Right atrium auricular region (tissue), 2 donors: Measurements from ENCODE around the gene SKIC2. TPM values are rescaled to one million over a fixed set of nuclear protein-coding genes. Genes with fewer than 3 reads are reported as not detected.
A peak's percentile ranks its signal among the peaks of the same experiment; 100 is the strongest.
"Not testable (repeated sequence)": the region's sequence is repeated elsewhere in the genome, so short reads cannot be mapped to it uniquely, and the experiment has no call there.

ENCODE experiments used
- DNase-seq: peaks from one replicate; pipeline ENCODE4 v3.0.0-alpha.2; 2019; ENCODE audit warnings: low spot score
- H3K27ac ChIP-seq, 2 donors: fragments of 200-600 bp; sonication (generic); 1 replicate in 1 of 2; 2 replicates in 1 of 2; pipeline ENCODE4 v1.5.1; 2016 to 2019
- H3K27me3 ChIP-seq, 2 donors: fragments of 200-600 bp; sonication (generic); one replicate each; pipeline versions ENCODE4 v1.5.1 to v1.6.0; 2017 to 2019
- H3K36me3 ChIP-seq: fragments of 200-600 bp; sonication (generic); one replicate; pipeline ENCODE4 v1.5.1; 2016
- H3K4me1 ChIP-seq, 2 donors: fragments of 200-600 bp; sonication (generic); one replicate each; pipeline versions ENCODE4 v1.5.1 to v1.6.0; 2017 to 2019
- H3K4me3 ChIP-seq, 2 donors: fragments of 200-600 bp; sonication (generic); 1 replicate in 1 of 2; 2 replicates in 1 of 2; pipeline ENCODE4 v1.5.1; 2017 to 2019; ENCODE audit warnings: mild to moderate bottlenecking in 1 of 2, moderate library complexity in 1 of 2
- H3K9me3 ChIP-seq, 2 donors: fragments of 200-600 bp; sonication (generic); one replicate each; pipeline ENCODE4 v1.5.1; 2019
- total RNA-seq, 2 donors: library from RNA; depleted of rRNA; stranded (reverse); fragments of >200 nt; gene quantifications; one replicate each; pipeline ENCODE4 v1.1.0, GENCODE V29; 2016
- TF ChIP-seq, protein P1 (sequence below), 2 donors: fragments of 200-600 bp; sonication (generic); IDR thresholded peaks; one replicate each; pipeline ENCODE4 v1.5.1; 2019; ENCODE audit warnings: antibody characterized with exemption in 2 of 2

SKIC2 gene
- total RNA-seq = 10 to 100 TPM; 18.7 to 31.6 TPM

DNA sequence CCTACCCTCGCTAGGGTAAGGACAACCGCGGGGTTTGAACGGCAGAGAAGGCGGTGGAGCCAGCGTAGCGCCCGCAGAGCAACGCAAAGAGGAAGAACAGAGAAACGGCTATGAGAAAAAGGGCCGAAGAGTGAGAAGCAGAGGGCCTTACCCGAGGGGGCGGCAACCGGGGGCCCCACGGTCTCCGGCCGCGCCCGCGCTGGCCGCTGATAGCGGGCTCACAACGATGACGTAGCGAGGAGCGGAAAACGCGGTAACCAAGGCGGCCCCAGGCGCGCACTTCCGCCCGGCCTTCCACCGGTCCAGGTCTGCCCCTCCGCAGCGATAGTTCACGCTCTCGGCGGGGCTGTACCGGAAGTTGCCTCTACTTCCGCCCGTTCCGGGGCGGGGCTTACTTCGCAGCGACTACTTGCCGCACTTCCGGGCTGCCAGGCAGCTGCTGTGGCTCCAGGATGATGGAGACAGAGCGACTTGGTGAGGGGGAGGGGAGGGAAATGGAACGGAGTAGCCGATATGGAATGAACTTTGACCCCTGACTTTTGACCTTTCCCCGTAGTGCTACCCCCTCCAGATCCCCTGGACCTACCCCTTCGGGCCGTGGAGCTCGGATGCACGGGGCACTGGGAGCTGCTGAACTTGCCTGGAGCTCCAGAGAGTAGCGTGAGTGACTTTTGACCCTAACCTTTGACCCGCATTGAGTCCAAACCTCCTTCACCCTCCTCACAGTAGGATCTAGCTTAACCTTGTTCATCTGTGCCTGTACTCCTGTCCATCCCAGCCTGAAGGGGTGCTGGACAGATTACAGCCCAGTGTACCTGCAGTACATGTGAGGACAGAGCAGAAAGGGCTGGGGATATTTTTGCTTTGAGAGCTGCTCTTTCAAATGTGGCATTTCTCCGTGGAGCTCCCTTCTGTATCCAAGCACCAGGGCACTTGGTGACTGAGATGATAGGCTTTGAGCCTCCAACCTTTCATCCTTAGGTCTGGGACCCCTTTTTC is at the start of gene SKIC2, which contains the start of gene NELFE:
SKIC2 (plus strand) TSS at position 435 of the 999 bp plus-strand sequence; CDS start at position 453, 18 bp downstream.
NELFE (minus strand) TSS at position 231 of the 999 bp plus-strand sequence. CDS start 525 bp downstream, outside the sequence.
- Histone ChIP-seq H3K27ac (peak within 1 kb of the TSS; percentile 75 to 84), H3K36me3 (peaks cover 58% of the 10 kb centered on the region), H3K9me3 (no peaks in the 10 kb centered on the region), H3K4me3 (peak within 1 kb of the TSS; percentile 82 to 89), H3K4me1 (peaks cover 0 to 20% of the 10 kb centered on the region in 2 donors), H3K27me3 (no peaks in the 10 kb centered on the region)
- TF ChIP-seq, protein P1, sequence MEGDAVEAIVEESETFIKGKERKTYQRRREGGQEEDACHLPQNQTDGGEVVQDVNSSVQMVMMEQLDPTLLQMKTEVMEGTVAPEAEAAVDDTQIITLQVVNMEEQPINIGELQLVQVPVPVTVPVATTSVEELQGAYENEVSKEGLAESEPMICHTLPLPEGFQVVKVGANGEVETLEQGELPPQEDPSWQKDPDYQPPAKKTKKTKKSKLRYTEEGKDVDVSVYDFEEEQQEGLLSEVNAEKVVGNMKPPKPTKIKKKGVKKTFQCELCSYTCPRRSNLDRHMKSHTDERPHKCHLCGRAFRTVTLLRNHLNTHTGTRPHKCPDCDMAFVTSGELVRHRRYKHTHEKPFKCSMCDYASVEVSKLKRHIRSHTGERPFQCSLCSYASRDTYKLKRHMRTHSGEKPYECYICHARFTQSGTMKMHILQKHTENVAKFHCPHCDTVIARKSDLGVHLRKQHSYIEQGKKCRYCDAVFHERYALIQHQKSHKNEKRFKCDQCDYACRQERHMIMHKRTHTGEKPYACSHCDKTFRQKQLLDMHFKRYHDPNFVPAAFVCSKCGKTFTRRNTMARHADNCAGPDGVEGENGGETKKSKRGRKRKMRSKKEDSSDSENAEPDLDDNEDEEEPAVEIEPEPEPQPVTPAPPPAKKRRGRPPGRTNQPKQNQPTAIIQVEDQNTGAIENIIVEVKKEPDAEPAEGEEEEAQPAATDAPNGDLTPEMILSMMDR (IDR thresholded peaks at IDR 0.05) = no peak
- DNase-seq = peak; percentile 99

DNA sequence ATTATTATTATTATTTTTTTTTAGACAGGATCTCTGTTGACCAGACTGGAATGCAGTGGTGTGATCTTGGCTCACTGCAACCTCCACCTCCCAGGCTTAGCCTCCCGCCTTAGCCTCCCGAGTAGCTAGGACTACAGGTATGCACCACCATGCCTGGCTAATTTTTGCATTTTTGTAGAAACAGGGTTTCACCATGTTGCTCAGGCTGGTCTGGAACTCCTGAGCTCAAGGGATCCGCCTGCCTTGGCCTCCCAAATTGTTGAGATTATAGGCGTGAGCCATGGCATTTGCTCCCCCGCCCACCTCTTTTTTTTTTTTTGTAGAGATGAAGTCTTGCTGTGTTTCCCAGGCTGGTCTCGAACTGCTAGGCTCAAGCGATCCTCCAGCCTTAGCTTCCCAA is 49.7 kb upstream of the SKIC2 start:
- H3K9me3 ChIP-seq, H3K4me1 ChIP-seq, H3K27me3 ChIP-seq, H3K4me3 ChIP-seq, H3K27ac ChIP-seq, DNase-seq, H3K36me3 ChIP-seq: not testable (repeated sequence)

DNA sequence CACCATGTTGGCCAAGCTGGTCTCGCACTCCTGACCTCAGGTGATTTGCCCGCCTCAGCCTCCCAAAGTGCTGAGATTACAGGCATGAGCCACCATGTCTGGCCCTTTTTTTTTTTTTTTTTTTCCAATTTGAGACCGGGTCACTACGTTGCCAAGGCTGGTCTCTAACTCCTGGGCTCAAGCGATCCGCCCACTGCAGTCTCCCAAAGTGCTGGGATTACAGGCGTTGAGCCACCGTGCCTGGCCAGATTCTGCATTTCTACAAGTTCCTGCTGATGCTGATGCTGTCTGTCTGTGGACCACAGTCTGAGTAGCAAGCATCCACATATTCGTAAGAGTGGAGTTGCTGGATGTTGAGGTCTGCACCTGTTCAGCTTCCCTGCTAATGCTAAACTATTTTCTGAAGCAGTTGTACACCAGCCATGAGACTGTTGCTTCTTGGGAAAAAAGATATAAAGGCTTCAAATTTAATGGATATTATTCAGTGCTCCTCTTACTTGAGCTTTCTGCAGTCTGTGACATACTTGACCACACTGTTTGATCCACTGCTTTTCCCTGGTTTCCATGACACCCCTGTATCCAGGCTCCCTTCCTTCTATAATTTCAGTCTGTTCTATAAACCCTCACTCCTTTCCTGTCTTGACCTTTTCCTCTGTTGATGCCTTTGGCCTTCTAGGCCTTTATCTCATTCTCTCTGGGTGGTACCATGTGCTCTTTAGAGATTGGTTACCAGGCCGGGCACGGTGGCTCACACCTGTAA is 47.0 kb upstream of the SKIC2 start:
- Histone ChIP-seq H3K4me1 (no peaks in the 10 kb centered on the region), H3K36me3 (no peaks in the 10 kb centered on the region), H3K27me3 (no peaks in the 10 kb centered on the region), H3K4me3 (no peak overlapping the region), H3K27ac (no peak overlapping the region), H3K9me3 (no peaks in the 10 kb centered on the region)
- TF ChIP-seq, protein P1 (IDR thresholded peaks at IDR 0.05) = no peak
- DNase-seq = no peak

DNA sequence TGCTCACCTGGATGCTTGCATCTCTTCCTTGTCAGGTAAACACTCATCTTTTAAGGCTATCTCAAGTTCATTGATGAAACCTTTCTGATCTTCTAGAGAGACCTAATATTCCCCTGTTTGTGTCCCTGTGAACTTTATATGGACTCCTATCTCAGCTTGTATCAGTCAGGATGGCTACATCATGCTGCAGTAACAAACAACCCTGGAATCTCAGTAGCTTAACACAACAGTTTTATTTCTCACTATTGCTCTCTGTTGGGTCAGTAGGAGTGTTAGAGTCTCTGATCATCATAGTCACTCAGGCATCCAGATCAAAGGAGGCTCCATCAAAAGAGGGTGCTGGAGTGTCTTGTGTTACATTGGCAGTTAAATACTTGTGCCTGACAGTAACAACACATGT is 43.6 kb upstream of the SKIC2 start:
- Histone ChIP-seq H3K27ac (no peak overlapping the region), H3K4me1 (no peaks in the 10 kb centered on the region), H3K36me3 (no peaks in the 10 kb centered on the region), H3K9me3 (no peaks in the 10 kb centered on the region), H3K4me3 (no peak overlapping the region), H3K27me3 (no peaks in the 10 kb centered on the region)
- no peak for DNase-seq
- TF ChIP-seq, protein P1 (IDR thresholded peaks at IDR 0.05) = no peak

DNA sequence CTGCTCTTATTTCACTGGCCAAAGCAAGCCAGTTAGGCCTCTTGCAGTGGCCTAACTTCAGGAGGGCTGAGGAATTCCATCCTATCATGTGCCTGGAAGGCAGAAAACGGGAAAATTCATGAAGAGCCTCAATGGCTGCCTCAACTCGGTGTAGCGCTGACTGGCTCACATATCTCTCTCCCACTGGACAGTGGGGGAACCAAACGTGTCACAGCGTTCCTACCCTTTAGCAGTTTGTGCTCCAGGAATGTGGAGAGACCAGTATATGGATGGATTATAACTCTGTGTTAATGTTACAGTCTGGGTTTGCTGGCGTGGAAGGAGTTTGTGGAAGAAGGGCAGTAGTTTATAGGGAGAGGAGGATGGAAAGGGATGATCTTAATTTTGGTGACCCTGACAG is 43.2 kb upstream of the SKIC2 start:
- Histone ChIP-seq H3K9me3 (no peaks in the 10 kb centered on the region), H3K27me3 (no peaks in the 10 kb centered on the region), H3K36me3 (no peaks in the 10 kb centered on the region), H3K4me1 (no peaks in the 10 kb centered on the region), H3K27ac (no peak overlapping the region), H3K4me3 (no peak overlapping the region)
- DNase-seq = no peak
- TF ChIP-seq, protein P1 (IDR thresholded peaks at IDR 0.05) = no peak
